ENCODE results near the gene CCDC57. TPM values are rescaled to one million over a fixed set of nuclear protein-coding genes. Genes with fewer than 3 reads are reported as not detected.
"Not testable (repeated sequence)": the region's sequence is repeated elsewhere in the genome, so short reads cannot be mapped to it uniquely, and the experiment has no call there.

Gene CCDC57
- total RNA-seq, 1 donor from 2014 or later = 56.9 TPM

GRCh38 chr17:82222816-82223215, 10.2 kb upstream of the CCDC57 start:
- DNase-seq (ENCODE audit: low spot score) = no peak

GRCh38 chr17:82221341-82221902, 8.8 kb upstream of the CCDC57 start:
- no peak for DNase-seq (ENCODE audit: low spot score)

- DNase-seq (ENCODE audit: low spot score) = no peak
These were observed 7.4 kb upstream of the CCDC57 start for GRCh38 chr17:82219753-82220709.

GRCh38 chr17:82219083-82219482, 6.4 kb upstream of the CCDC57 start:
- DNase-seq (ENCODE audit: low spot score) = no peak

GRCh38 chr17:82218349-82219075, 5.9 kb upstream of the CCDC57 start:
- DNase-seq (ENCODE audit: low spot score) = no peak

GRCh38 chr17:82217530-82218204, 5.0 kb upstream of the CCDC57 start:
- DNase-seq (ENCODE audit: low spot score) = no peak

GRCh38 chr17:82217120-82217529, 4.5 kb upstream of the CCDC57 start:
- DNase-seq (ENCODE audit: low spot score) = no peak

GRCh38 chr17:82216301-82217119, 3.9 kb upstream of the CCDC57 start:
- peak; percentile 79 for DNase-seq (ENCODE audit: low spot score)

GRCh38 chr17:82215972-82216300, 3.3 kb upstream of the CCDC57 start:
- DNase-seq (ENCODE audit: low spot score) = no peak

GRCh38 chr17:82215095-82215971, 2.7 kb upstream of the CCDC57 start:
- DNase-seq (ENCODE audit: low spot score) = no peak

GRCh38 chr17:82214012-82214628, 1.5 kb upstream of the CCDC57 start:
- DNase-seq (ENCODE audit: low spot score) = no peak

GRCh38 chr17:82213251-82214011, 789 bp upstream of the CCDC57 start:
- DNase-seq (ENCODE audit: low spot score) = no peak

GRCh38 chr17:82210655-82211054, 2.0 kb downstream of the CCDC57 start:
- DNase-seq (ENCODE audit: low spot score) = not testable (repeated sequence)

- peak; percentile 87 for DNase-seq (ENCODE audit: low spot score)
These were observed 6.7 kb downstream of the CCDC57 start for GRCh38 chr17:82205720-82206508.

GRCh38 chr17:82204831-82205719, 7.6 kb downstream of the CCDC57 start:
- no peak for DNase-seq (ENCODE audit: low spot score)

GRCh38 chr17:82203920-82204319, 8.7 kb downstream of the CCDC57 start:
- DNase-seq (ENCODE audit: low spot score) = no peak

GRCh38 chr17:82202981-82203380, 9.7 kb downstream of the CCDC57 start:
- no peak for DNase-seq (ENCODE audit: low spot score)

All from mucosa of gallbladder (tissue), 1 donor.